Measurements from ENCODE around the gene BMP8B.
"Not testable (repeated sequence)": the region's sequence is repeated elsewhere in the genome, so short reads cannot be mapped to it uniquely, and the experiment has no call there.

BMP8B gene

GRCh38 chr1:39812913-39813312, 24.2 kb upstream of the BMP8B start:
- no peak for DNase-seq (ENCODE audit: low read depth, low spot score)
- no peak for TF ChIP-seq CTCF (IDR thresholded peaks at IDR 0.05; ENCODE audit: low read depth, low read length)
- in situ Hi-C loops (cut with HindIII; ENCODE audit: low sequenced_read_pairs): no loop called here
- H3K4me3 ChIP-seq (ENCODE audit: low read depth, low read length): no peak overlapping the region

DNA sequence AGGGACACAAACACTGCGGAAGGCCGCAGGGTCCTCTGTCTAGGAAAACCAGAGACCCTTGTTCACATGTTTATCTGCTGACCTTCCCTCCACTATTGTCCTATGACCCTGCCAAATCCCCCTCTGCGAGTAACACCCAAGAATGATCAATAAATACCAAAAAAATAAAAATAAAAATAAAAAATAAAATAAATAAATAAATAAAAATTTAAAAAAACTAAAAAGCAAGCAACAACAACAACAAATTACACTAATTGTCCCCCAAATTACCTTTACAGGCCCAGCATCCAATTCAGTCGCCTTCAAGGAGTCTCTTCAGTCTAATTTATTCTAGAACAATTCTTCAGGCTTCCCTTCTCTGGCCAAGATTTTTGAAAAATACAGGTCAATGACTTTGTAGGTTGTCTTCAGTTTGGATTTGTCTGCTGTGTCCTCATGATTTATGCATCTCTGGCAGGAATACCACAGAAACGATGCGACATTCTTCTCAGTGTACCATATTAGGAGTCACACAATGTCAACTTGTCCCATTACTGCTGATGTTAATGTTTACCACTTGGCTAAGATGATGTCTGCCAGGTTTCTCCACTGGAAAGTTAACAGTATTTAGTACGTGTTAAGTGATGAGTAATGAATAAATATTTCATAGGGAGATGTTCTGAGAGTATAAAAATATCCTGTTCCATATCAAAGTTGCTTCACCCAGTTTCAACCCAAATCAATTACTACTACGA, 20.3 kb upstream of the BMP8B start:
- DNase-seq (ENCODE audit: low read depth, low spot score): no peak
- no peak overlapping the region for H3K4me3 ChIP-seq (ENCODE audit: low read depth, low read length)
- TF ChIP-seq CTCF (IDR thresholded peaks at IDR 0.05; ENCODE audit: low read depth, low read length): no peak
- in situ Hi-C loops (cut with HindIII; ENCODE audit: low sequenced_read_pairs): no loop called here

- no peak for DNase-seq (ENCODE audit: low read depth, low spot score)
- in situ Hi-C loops (cut with HindIII; ENCODE audit: low sequenced_read_pairs): no loop called here
- TF ChIP-seq CTCF (IDR thresholded peaks at IDR 0.05; ENCODE audit: low read depth, low read length): no peak
- H3K4me3 ChIP-seq (ENCODE audit: low read depth, low read length): no peak overlapping the region
Observed at GRCh38 chr1:39805385-39805784, 16.7 kb upstream of the BMP8B start.

GRCh38 chr1:39802496-39803260, 14.0 kb upstream of the BMP8B start:
- DNase-seq (ENCODE audit: low read depth, low spot score): no peak
- no peak for TF ChIP-seq CTCF (IDR thresholded peaks at IDR 0.05; ENCODE audit: low read depth, low read length)
- in situ Hi-C loops (cut with HindIII; ENCODE audit: low sequenced_read_pairs): no loop called here
- H3K4me3 ChIP-seq (ENCODE audit: low read depth, low read length): no peak overlapping the region

DNA sequence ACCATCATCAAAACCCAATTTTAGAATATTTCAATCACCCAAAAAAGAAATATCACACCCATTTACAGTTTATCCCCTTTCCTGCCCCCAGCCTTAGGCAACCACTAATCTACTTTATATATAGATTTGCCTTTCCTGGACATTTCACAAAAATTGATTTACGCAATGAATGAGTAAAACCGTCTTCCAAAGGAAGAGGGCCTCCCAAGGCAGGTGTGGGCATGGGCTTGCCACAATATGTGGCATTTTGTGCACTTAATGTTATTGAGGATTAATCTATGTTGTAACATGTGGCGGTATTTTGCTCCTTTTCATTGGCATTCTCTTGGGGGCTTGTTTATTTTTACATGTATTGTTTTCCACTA, 11.8 kb upstream of the BMP8B start:
- in situ Hi-C loops (cut with HindIII; ENCODE audit: low sequenced_read_pairs): no loop called here
- TF ChIP-seq CTCF (IDR thresholded peaks at IDR 0.05; ENCODE audit: low read depth, low read length): no peak
- no peak overlapping the region for H3K4me3 ChIP-seq (ENCODE audit: low read depth, low read length)
- DNase-seq (ENCODE audit: low read depth, low spot score): no peak

DNA sequence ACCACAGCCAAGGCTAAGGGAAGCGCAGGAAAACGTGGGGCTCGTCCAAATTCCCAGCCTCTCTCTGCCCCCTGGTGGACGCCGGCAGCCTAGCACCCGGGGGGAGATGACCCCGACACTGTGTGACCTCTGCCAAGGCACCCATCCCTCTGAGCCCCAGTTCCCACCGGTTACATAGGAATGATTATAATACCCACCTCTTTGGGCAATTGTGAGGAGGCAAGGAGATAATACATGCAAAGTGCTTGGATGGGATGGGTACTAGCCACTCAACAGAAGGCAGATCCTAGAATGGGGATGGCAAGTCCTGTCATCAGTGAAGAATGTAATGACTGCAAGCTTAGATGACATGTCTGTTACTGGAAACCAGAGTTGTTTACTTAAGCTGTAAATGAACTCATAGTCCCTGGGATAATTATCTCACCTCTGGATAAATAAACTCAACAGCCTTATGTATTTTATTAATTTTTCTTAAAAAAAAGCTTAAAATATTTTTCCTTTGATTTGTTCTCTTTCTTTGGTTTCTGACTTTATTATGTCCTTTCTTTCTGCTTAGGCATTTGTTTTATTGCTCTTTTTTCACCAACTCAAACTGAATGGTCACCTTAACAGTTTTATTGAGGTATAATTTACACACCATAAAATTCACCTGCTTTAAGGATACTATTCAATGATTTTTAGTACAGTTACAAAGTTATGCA, 11.3 kb upstream of the BMP8B start:
- DNase-seq (ENCODE audit: low read depth, low spot score): peak; percentile 54
- peak; percentile 79 for TF ChIP-seq CTCF (IDR thresholded peaks at IDR 0.05; ENCODE audit: low read depth, low read length)
- no peak overlapping the region for H3K4me3 ChIP-seq (ENCODE audit: low read depth, low read length)
- in situ Hi-C loops (cut with HindIII; ENCODE audit: low sequenced_read_pairs): no loop called here

GRCh38 chr1:39798859-39799769, 10.4 kb upstream of the BMP8B start:
- in situ Hi-C loops (cut with HindIII; ENCODE audit: low sequenced_read_pairs); DNase-seq (ENCODE audit: low read depth, low spot score); H3K4me3 ChIP-seq (ENCODE audit: low read depth, low read length): not testable (repeated sequence)
